SU-DHL-6 (cell line): ENCODE results near the gene ZNF746.

Experiments
- H2AFZ ChIP-seq: fragments of 200-600 bp; sonication (generic); 2 replicates; pipeline ENCODE4 v1.6.1; 2014; ENCODE audit warnings: low read depth, mild to moderate bottlenecking, moderate library complexity, mixed read lengths, antibody characterized with exemption, low read length; ENCODE audit not compliant: severe bottlenecking
- H3F3A ChIP-seq: fragments of 200-600 bp; shearing (Covaris generic); 2 replicates; pipeline ENCODE4 v1.6.0; 2016; ENCODE audit warnings: antibody characterized with exemption, mild to moderate bottlenecking; ENCODE audit not compliant: insufficient read depth
- H3K27ac ChIP-seq: fragments of 200-600 bp; sonication (generic); 2 replicates; pipeline ENCODE4 v1.5.1; 2016; ENCODE audit warnings: low read depth, mild to moderate bottlenecking, low read length, moderate library complexity, mixed read lengths
- H3K27me3 ChIP-seq: fragments of 200-600 bp; sonication (generic), shearing (Covaris generic); 2 replicates; pipeline ENCODE4 v1.6.0; 2014; ENCODE audit warnings: mild to moderate bottlenecking, low read length
- H3K36me3 ChIP-seq: fragments of 200-600 bp; sonication (generic); 2 replicates; pipeline ENCODE4 v1.6.1; 2014; ENCODE audit warnings: mild to moderate bottlenecking, low read length, mixed read lengths
- H3K4me2 ChIP-seq: fragments of 300-600, 200-600 bp; shearing (Covaris generic), sonication (generic); 2 replicates; pipeline ENCODE4 v1.6.0; 2014; ENCODE audit warnings: low read length, low read depth, mild to moderate bottlenecking; ENCODE audit not compliant: poor library complexity, severe bottlenecking
- H3K4me3 ChIP-seq: fragments of 200-600 bp; sonication (generic); 2 replicates; pipeline ENCODE4 v1.5.1; 2014; ENCODE audit warnings: antibody characterized with exemption, low read length, mild to moderate bottlenecking, mixed read lengths; ENCODE audit not compliant: insufficient read depth, poor library complexity, severe bottlenecking
- H3K79me2 ChIP-seq: fragments of 200-600 bp; sonication (generic); 2 replicates; pipeline ENCODE4 v1.6.1; 2014; ENCODE audit warnings: mild to moderate bottlenecking, low read length, moderate library complexity; ENCODE audit not compliant: insufficient read depth
- H3K9ac ChIP-seq: fragments of 200-600 bp; sonication (generic); 2 replicates; pipeline ENCODE4 v1.7.0; 2014; ENCODE audit warnings: mild to moderate bottlenecking, low read length
- H3K9me2 ChIP-seq: fragments of 200-600 bp; sonication (generic); replicated peaks from 2 replicates; pipeline ENCODE4 v1.6.1; 2014; ENCODE audit warnings: low read length; ENCODE audit not compliant: insufficient read depth
- H3K9me3 ChIP-seq: fragments of 200-600 bp; sonication (generic); 2 replicates; pipeline ENCODE4 v1.6.1; 2014; ENCODE audit warnings: low read length, mixed read lengths; ENCODE audit not compliant: insufficient read depth
- H4K20me1 ChIP-seq: fragments of 200-600 bp; sonication (generic); 2 replicates; pipeline ENCODE4 v1.6.1; 2014; ENCODE audit warnings: low read depth, mild to moderate bottlenecking, antibody characterized with exemption, low read length, moderate library complexity, mixed read lengths
- EZH2phosphoT487 ChIP-seq: fragments of 200-600 bp; sonication (generic), shearing (Covaris generic); conservative IDR thresholded peaks from 2 replicates; pipeline ENCODE4 v1.6.1; 2018; ENCODE audit warnings: mild to moderate bottlenecking, antibody characterized with exemption, low read length, moderate library complexity, mixed read lengths
- TF ChIP-seq, protein P1 (sequence below): fragments of 200-600 bp; sonication (generic); IDR thresholded peaks from one replicate; pipeline ENCODE4 v1.5.1; 2017; ENCODE audit warnings: antibody characterized with exemption, mild to moderate bottlenecking, low read length, moderate library complexity; ENCODE audit not compliant: insufficient read depth, poor library complexity, severe bottlenecking

The ZNF746 gene

DNA sequence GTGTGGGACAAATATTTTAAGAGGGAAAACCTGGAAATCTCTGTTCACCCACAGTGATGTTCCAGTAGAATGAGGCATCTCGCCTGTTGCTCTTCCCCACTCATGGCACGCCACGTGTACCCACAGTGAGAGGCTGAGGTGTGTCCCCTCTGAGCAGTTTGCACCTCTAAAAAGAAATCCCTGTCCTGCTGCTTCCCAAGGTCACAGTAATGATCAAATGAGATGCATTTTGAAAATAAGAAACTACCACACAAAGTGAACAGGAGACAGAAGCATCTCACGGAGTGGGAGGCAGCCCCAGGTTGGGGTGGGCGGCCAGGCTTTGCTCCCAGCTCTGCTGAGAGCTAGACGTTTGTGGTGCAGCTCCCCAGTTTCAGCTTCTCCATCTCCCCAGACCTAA, 24.4 kb downstream of the ZNF746 start:
- Histone ChIP-seq H4K20me1 (no peaks in the 10 kb centered on the region), H3K27me3 (no peaks in the 10 kb centered on the region), H3K4me3 (no peak overlapping the region), H3K4me2 (no peak overlapping the region), H3K9me3 (no peaks in the 10 kb centered on the region), H3K9ac (no peak overlapping the region), H3F3A (no peaks in the 10 kb centered on the region), H3K79me2 (no peaks in the 10 kb centered on the region), H2AFZ (no peak overlapping the region), H3K9me2 (no peaks in the 10 kb centered on the region), H3K36me3 (no peaks in the 10 kb centered on the region), H3K27ac (no peak overlapping the region)
- TF ChIP-seq, protein P1, sequence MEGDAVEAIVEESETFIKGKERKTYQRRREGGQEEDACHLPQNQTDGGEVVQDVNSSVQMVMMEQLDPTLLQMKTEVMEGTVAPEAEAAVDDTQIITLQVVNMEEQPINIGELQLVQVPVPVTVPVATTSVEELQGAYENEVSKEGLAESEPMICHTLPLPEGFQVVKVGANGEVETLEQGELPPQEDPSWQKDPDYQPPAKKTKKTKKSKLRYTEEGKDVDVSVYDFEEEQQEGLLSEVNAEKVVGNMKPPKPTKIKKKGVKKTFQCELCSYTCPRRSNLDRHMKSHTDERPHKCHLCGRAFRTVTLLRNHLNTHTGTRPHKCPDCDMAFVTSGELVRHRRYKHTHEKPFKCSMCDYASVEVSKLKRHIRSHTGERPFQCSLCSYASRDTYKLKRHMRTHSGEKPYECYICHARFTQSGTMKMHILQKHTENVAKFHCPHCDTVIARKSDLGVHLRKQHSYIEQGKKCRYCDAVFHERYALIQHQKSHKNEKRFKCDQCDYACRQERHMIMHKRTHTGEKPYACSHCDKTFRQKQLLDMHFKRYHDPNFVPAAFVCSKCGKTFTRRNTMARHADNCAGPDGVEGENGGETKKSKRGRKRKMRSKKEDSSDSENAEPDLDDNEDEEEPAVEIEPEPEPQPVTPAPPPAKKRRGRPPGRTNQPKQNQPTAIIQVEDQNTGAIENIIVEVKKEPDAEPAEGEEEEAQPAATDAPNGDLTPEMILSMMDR, result no peak
- TF ChIP-seq EZH2phosphoT487, result no peak

- TF ChIP-seq EZH2phosphoT487, result no peak
- TF ChIP-seq, protein P1, result no peak
- peaks cover 7% of the 10 kb centered on the region; the same call in 1 of the 2 replicates for H3K9me3 ChIP-seq
- no peak overlapping the region for H3K4me2 ChIP-seq
- H3F3A ChIP-seq, result no peaks in the 10 kb centered on the region
- no peak overlapping the region for H3K9ac ChIP-seq
- H3K36me3 ChIP-seq, result no peaks in the 10 kb centered on the region
- H3K4me3 ChIP-seq, result no peak overlapping the region
- no peak overlapping the region for H3K27ac ChIP-seq
- H3K27me3 ChIP-seq, result no peaks in the 10 kb centered on the region
- H3K9me2 ChIP-seq, result no peaks in the 10 kb centered on the region
- no peaks in the 10 kb centered on the region for H3K79me2 ChIP-seq
- no peak overlapping the region for H2AFZ ChIP-seq
- H4K20me1 ChIP-seq, result no peaks in the 10 kb centered on the region
These were observed 26.2 kb downstream of the ZNF746 start for GRCh38 chr7:149471289-149471953.

GRCh38 chr7:149469806-149470205, 27.8 kb downstream of the ZNF746 start:
- Histone ChIP-seq H3K27ac (no peak overlapping the region), H3K27me3 (no peaks in the 10 kb centered on the region), H4K20me1 (no peaks in the 10 kb centered on the region), H3K36me3 (no peaks in the 10 kb centered on the region), H3F3A (no peaks in the 10 kb centered on the region), H3K9me3 (peaks cover 14% of the 10 kb centered on the region; the same call in 1 of the 2 replicates), H3K9ac (no peak overlapping the region), H3K79me2 (no peaks in the 10 kb centered on the region), H3K4me3 (no peak overlapping the region), H3K4me2 (no peak overlapping the region), H3K9me2 (no peaks in the 10 kb centered on the region), H2AFZ (no peak overlapping the region)
- no peak for TF ChIP-seq EZH2phosphoT487

DNA sequence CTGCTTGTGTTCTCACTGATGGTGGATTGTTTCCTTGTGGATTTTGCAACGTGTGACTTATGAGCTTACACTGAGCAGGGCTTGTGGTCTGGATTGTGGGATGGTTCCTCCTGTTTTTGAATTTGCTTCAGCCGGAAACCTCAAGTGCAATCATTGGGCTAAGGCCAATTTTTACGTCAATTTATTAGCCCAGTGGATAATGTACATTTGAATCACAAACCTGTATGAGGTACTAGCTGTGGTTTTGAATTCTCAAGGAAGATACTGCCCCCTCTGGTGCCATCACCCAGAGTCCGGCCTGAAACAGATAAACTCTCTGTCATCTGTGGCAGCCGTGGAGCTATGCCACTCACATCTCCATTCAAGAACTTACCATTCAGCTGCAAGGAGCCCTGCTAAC, 29.4 kb downstream of the ZNF746 start:
- Histone ChIP-seq H3K9ac (no peak overlapping the region), H3K9me3 (peaks cover 14% of the 10 kb centered on the region; the same call in 1 of the 2 replicates), H3K27me3 (no peaks in the 10 kb centered on the region), H3K79me2 (no peaks in the 10 kb centered on the region), H3K4me2 (no peak overlapping the region), H3K27ac (no peak overlapping the region), H4K20me1 (no peaks in the 10 kb centered on the region), H3K9me2 (no peaks in the 10 kb centered on the region), H3K36me3 (no peaks in the 10 kb centered on the region), H3F3A (no peaks in the 10 kb centered on the region), H2AFZ (no peak overlapping the region), H3K4me3 (no peak overlapping the region)
- TF ChIP-seq, protein P1, result no peak
- no peak for TF ChIP-seq EZH2phosphoT487
